Smooth muscle cell (in vitro differentiated cells): Measurements from ENCODE around the gene STKLD1. TPM values are rescaled to one million over a fixed set of nuclear protein-coding genes. Genes with fewer than 3 reads are reported as not detected.

Source experiments
- DNase-seq: peaks from one replicate; lab custom pipeline; 2025; ENCODE audit not compliant: unreplicated experiment; lab: John Stamatoyannopoulos, UW
- H2AFZ ChIP-seq: fragments of 200-600 bp; sonication (generic); 2 replicates; pipeline ENCODE4 v1.6.0; 2016; ENCODE audit warnings: antibody characterized with exemption, low read depth, mild to moderate bottlenecking
- H3F3A ChIP-seq: fragments of 200-600 bp; sonication (generic); 2 replicates; pipeline ENCODE4 v1.6.0; 2017; ENCODE audit warnings: antibody characterized with exemption, low read depth
- H3K27ac ChIP-seq: fragments of 200-600 bp; sonication (generic); 2 replicates; pipeline ENCODE4 v1.5.1; 2016; ENCODE audit warnings: low read depth, mild to moderate bottlenecking
- H3K27me3 ChIP-seq: fragments of 200-600 bp; sonication (generic); 2 replicates; pipeline ENCODE4 v1.6.1; 2016; ENCODE audit warnings: low read depth, mild to moderate bottlenecking
- H3K36me3 ChIP-seq: fragments of 200-600 bp; sonication (generic); 2 replicates; pipeline ENCODE4 v1.5.1; 2016; ENCODE audit warnings: low read depth
- H3K4me1 ChIP-seq: fragments of 200-600 bp; sonication (generic); 2 replicates; pipeline ENCODE4 v1.5.1; 2016; ENCODE audit warnings: low read depth
- H3K4me2 ChIP-seq: fragments of 200-600 bp; sonication (generic); 2 replicates; pipeline ENCODE4 v1.6.0; 2016; ENCODE audit warnings: mild to moderate bottlenecking
- H3K4me3 ChIP-seq: fragments of 200-600 bp; sonication (generic); 2 replicates; pipeline ENCODE4 v1.5.1; 2016; ENCODE audit warnings: mild to moderate bottlenecking
- H3K79me2 ChIP-seq: fragments of 200-600 bp; sonication (generic); 2 replicates; pipeline ENCODE4 v1.6.0; 2016; ENCODE audit warnings: low read depth, mild to moderate bottlenecking
- H3K9ac ChIP-seq: fragments of 200-600 bp; sonication (generic); 2 replicates; pipeline ENCODE4 v1.6.0; 2016; ENCODE audit warnings: low read depth
- H3K9me3 ChIP-seq: fragments of 200-600 bp; sonication (generic); replicated peaks from 2 replicates; pipeline ENCODE4 v1.5.1; 2016; ENCODE audit warnings: low read depth
- H4K20me1 ChIP-seq: fragments of 200-600 bp; sonication (generic); 2 replicates; pipeline ENCODE4 v1.6.0; 2016; ENCODE audit warnings: low read depth
- CTCF ChIP-seq: fragments of 200-600 bp; sonication (generic); IDR thresholded peaks from 2 replicates; pipeline ENCODE4 v1.5.1; 2017; ENCODE audit warnings: borderline replicate concordance, mild to moderate bottlenecking, antibody characterized with exemption; ENCODE audit not compliant: insufficient read depth, poor library complexity, severe bottlenecking
- WGBS: methylation state at CpG from one replicate; pipeline ENCODE4 v1.1.7; 2016; ENCODE audit warnings: low lambda C conversion rate; 5-methylcytosine and 5-hydroxymethylcytosine counted together
- polyA plus RNA-seq: library from polyadenylated mRNA; unstranded; fragments of >200 nt; fragmentation: Nextera tagmentation; extraction: Ambion mirVana; gene quantifications from 2 replicates; pipeline ENCODE4 v1.2.1, GENCODE V29; 2016
- total RNA-seq: library from RNA; depleted of rRNA; stranded (reverse); fragments of >200 nt; gene quantifications from 2 replicates; pipeline ENCODE4 v1.2.3, GENCODE V29; 2014

STKLD1 gene
- total and polyA plus RNA-seq, 2 experiments from 2014 or later, result 0.90 to 2.7 TPM

DNA sequence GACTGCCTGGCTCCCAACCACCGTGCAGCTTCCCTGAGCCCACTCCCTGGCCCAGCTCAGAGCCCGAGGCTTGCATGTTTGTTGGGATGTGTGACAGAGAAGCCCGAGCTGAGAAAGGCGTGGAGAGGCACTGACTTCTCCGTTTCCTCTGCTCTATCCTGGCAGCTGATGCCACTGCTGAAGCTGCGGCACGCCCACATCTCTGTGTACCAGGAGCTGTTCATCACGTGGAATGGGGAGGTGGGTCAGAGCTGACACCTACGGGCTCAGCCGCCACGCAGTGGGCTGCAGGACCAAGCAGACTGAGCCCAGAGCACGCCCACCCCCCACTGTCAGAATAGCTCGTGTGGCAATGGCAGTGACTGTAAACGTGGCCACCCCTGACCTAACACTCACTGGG, 9.3 kb downstream of the STKLD1 start:
- no peak for DNase-seq
- no peaks in the 10 kb centered on the region for H3F3A ChIP-seq
- no peak overlapping the region for H3K27ac ChIP-seq
- no peak overlapping the region for H2AFZ ChIP-seq
- H3K9ac ChIP-seq, result no peak overlapping the region
- no peaks in the 10 kb centered on the region for H3K4me1 ChIP-seq
- no peaks in the 10 kb centered on the region for H3K9me3 ChIP-seq
- no peak for TF ChIP-seq CTCF
- WGBS, result 90% methylated on average over 14 of the region's 14 CpGs
- no peak overlapping the region for H3K4me2 ChIP-seq
- H3K4me3 ChIP-seq, result no peak overlapping the region
- H3K36me3 ChIP-seq, result no peaks in the 10 kb centered on the region
- H3K27me3 ChIP-seq, result no peaks in the 10 kb centered on the region
- H3K79me2 ChIP-seq, result no peaks in the 10 kb centered on the region
- H4K20me1 ChIP-seq, result no peaks in the 10 kb centered on the region

- 89% methylated on average over 13 of the region's 13 CpGs for WGBS
- Histone ChIP-seq H3K9me3 (no peaks in the 10 kb centered on the region), H3F3A (no peaks in the 10 kb centered on the region), H3K27ac (no peak overlapping the region), H3K4me2 (no peak overlapping the region), H3K27me3 (no peaks in the 10 kb centered on the region), H3K9ac (no peak overlapping the region), H4K20me1 (no peaks in the 10 kb centered on the region), H3K36me3 (no peaks in the 10 kb centered on the region), H3K4me1 (no peaks in the 10 kb centered on the region), H3K79me2 (no peaks in the 10 kb centered on the region), H3K4me3 (no peak overlapping the region), H2AFZ (no peak overlapping the region)
- DNase-seq, result no peak
- TF ChIP-seq CTCF, result no peak
Observed at GRCh38 chr9:133386338-133386737, 10.2 kb downstream of the STKLD1 start.

DNA sequence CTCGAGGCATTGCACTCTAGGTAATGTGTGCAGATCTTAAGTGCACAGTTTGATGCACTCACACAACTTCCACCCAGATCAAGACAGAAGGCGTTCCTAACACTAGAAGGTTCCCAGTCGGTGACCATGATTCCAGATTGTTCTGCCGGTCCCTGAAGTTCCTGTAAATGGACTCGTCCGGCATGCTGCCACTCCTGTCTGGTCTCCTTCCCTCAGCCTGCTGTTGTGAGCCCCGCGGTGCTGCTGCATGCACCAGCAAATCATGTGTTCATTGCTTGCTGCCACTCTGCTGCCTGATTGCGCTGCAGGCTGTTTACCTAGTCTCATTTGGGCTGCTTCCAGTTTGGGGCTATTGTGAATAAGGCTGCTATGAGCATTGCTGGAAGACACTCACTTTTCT, 11.5 kb downstream of the STKLD1 start:
- Histone ChIP-seq H3K4me3 (no peak overlapping the region), H2AFZ (no peak overlapping the region), H4K20me1 (no peaks in the 10 kb centered on the region), H3K79me2 (no peaks in the 10 kb centered on the region), H3K4me2 (no peak overlapping the region), H3K9ac (no peak overlapping the region), H3K4me1 (no peaks in the 10 kb centered on the region), H3K27ac (no peak overlapping the region), H3K9me3 (no peaks in the 10 kb centered on the region), H3K36me3 (no peaks in the 10 kb centered on the region), H3K27me3 (no peaks in the 10 kb centered on the region), H3F3A (no peaks in the 10 kb centered on the region)
- WGBS, result 86% methylated on average over 9 of the region's 9 CpGs
- no peak for DNase-seq
- TF ChIP-seq CTCF, result no peak

DNA sequence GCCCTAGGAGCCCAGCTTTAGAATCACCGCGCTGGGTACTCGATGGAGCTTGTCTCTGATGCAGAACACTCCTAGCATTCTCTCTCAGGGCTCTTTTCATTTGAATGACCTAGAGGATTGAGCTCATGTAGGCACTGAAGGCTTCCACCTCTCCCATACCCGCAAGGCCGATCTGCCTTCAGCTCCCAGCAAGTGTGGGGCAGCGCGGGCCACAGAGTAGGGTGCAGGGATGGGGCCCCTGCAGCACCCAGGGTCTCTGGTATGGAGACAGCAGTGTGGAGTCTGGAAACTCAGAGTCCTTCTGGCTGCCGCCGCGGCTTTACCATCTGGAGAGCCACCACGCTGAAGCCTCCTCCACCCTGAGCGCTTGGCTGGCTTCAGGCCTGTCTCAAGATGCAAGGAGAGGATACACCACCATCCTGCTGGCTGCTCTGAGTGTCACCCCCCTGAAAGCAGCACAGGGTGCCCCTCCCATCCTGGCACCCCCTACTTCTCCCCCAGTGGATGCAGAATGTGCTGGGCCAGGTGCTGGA, 12.9 kb downstream of the STKLD1 start:
- no peak for DNase-seq
- no peak overlapping the region for H3K27ac ChIP-seq
- 96% methylated on average over 12 of the region's 12 CpGs for WGBS

More for the DNA sequence above, 12.9 kb downstream of the STKLD1 start:
- H3K4me3 ChIP-seq, result no peak overlapping the region
- H3K27me3 ChIP-seq, result no peaks in the 10 kb centered on the region
- no peaks in the 10 kb centered on the region for H3K36me3 ChIP-seq
- H3F3A ChIP-seq, result no peaks in the 10 kb centered on the region
- no peaks in the 10 kb centered on the region for H3K9me3 ChIP-seq
- H4K20me1 ChIP-seq, result no peaks in the 10 kb centered on the region
- no peaks in the 10 kb centered on the region for H3K79me2 ChIP-seq
- no peaks in the 10 kb centered on the region for H3K4me1 ChIP-seq
- TF ChIP-seq CTCF, result no peak
- H2AFZ ChIP-seq, result no peak overlapping the region
- H3K4me2 ChIP-seq, result no peak overlapping the region
- H3K9ac ChIP-seq, result no peak overlapping the region
